Gastrocnemius medialis (tissue), 4 donors: ENCODE measurements around the gene CTU2.

Experiments
- POLR2A ChIP-seq, 2 donors: fragments of 450-650 bp; IDR thresholded peaks; one replicate each; pipeline ENCODE4 v1.6.1; 2017; ENCODE audit warnings: antibody characterized with exemption in 2 of 2, mild to moderate bottlenecking in 2 of 2, moderate library complexity in 2 of 2
- TF ChIP-seq, protein P1 (sequence below), 5 experiments: fragments of 450-650 bp in 3 of 5; fragments of 200-600 bp in 2 of 5; sonication (generic) in 2 of 5; IDR thresholded peaks in 4 of 5; conservative IDR thresholded peaks in 1 of 5; 1 replicate in 4 of 5; 2 replicates in 1 of 5; pipeline ENCODE4 v1.5.1; 2016 to 2019; ENCODE audit warnings: antibody characterized with exemption in 5 of 5, mild to moderate bottlenecking in 3 of 5, moderate library complexity in 3 of 5

DNA sequence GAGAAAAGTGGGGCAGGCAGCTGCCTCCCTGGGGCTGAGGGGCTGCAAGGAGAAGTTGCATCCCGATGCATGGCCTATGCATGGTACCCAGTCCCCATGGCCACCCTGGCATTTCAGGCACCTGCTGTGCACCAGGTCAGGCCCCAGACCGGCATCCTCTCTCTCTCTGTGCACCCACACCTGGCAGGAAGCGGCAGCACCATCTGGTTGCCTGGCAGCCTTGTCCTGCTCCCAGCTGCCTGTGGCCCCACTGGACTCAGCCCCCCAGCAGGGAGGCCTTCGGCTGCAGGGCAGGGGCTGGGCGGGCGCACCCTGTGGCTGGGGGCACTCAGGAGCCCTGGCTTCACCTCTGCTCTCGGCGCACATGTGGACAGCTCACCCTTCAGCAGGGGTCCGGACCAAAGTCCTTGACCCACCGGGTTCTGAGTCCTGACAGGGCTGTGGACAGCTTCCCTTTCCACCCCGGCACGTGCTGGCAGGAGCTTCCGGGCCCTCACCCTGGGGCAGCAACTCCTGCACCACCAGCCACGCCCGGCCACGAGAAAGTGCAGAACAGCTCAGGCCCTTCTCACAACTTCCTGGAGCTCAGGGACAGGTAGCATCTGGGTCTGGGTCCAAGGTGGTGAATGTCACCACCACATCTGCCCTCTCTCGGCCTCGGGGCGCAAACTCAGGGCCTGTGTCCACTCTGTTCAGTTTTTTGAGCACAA lies 36.7 kb downstream of the CTU2 start:
- TF ChIP-seq, protein P1, sequence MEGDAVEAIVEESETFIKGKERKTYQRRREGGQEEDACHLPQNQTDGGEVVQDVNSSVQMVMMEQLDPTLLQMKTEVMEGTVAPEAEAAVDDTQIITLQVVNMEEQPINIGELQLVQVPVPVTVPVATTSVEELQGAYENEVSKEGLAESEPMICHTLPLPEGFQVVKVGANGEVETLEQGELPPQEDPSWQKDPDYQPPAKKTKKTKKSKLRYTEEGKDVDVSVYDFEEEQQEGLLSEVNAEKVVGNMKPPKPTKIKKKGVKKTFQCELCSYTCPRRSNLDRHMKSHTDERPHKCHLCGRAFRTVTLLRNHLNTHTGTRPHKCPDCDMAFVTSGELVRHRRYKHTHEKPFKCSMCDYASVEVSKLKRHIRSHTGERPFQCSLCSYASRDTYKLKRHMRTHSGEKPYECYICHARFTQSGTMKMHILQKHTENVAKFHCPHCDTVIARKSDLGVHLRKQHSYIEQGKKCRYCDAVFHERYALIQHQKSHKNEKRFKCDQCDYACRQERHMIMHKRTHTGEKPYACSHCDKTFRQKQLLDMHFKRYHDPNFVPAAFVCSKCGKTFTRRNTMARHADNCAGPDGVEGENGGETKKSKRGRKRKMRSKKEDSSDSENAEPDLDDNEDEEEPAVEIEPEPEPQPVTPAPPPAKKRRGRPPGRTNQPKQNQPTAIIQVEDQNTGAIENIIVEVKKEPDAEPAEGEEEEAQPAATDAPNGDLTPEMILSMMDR (IDR thresholded peaks at IDR 0.05 in 4 of 5, conservative IDR thresholded peaks at IDR 0.05 in 1 of 5) = no peak
- no peak for TF ChIP-seq POLR2A (IDR thresholded peaks at IDR 0.05)
